Measurements from ENCODE around the gene SLITRK5. TPM values are rescaled to one million over a fixed set of nuclear protein-coding genes. Genes with fewer than 3 reads are reported as not detected.

The SLITRK5 gene
- total RNA-seq, 1 experiment from 2014 or later: 0.09 TPM

GRCh38 chr13:87666831-87667230 lies 4.3 kb upstream of the SLITRK5 start:
- no peak overlapping the region for H2AK5ac ChIP-seq (ENCODE audit: insufficient read length, low read length)
- H3K9ac ChIP-seq (ENCODE audit: extremely low read depth, insufficient read length, low read length): no peak overlapping the region
- no peak overlapping the region for H2BK5ac ChIP-seq (ENCODE audit: insufficient read length, low read length)
- no peak overlapping the region for H3K18ac ChIP-seq (ENCODE audit: insufficient read length, low read depth, low read length)
- no peak overlapping the region for H3K56ac ChIP-seq (ENCODE audit: insufficient read length, low read depth, low read length)
- peaks cover 7% of the 10 kb centered on the region for H3K23me2 ChIP-seq (ENCODE audit: insufficient read length, low read depth, low read length, poor library complexity, severe bottlenecking)
- no peak for DNase-seq
- H3K4me2 ChIP-seq (ENCODE audit: insufficient read depth, insufficient read length, low read length): no peak overlapping the region
- no CpG with 5 or more reads among the region's 1 CpG for WGBS (ENCODE audit: extremely low coverage, insufficient read length, low lambda C conversion rate)
- Mint-ChIP-seq H3K36me3 (ENCODE audit: insufficient read depth in 1 of 3, low read depth in 3 of 3) (no peaks in the 10 kb centered on the region), H3K4me3 (no peak overlapping the region), H3K27ac (no peak overlapping the region), H3K9me3 (no peaks in the 10 kb centered on the region), H3K4me1 (peaks cover 6 to 15% of the 10 kb centered on the region in 2 experiments), H3K27me3 (ENCODE audit: low read depth) (peaks cover 13% of the 10 kb centered on the region)
- TF ChIP-seq CTCF (conservative IDR thresholded peaks at IDR 0.05): no peak
- H4K20me1 ChIP-seq (ENCODE audit: control insufficient read depth, insufficient read depth, insufficient read length): no peaks in the 10 kb centered on the region
- no peak overlapping the region for H3K4ac ChIP-seq (ENCODE audit: low read depth, low read length)
- no peaks in the 10 kb centered on the region for H3K79me1 ChIP-seq (ENCODE audit: insufficient read depth, low read depth, low read length, poor library complexity, severe bottlenecking)
- H2BK120ac ChIP-seq (ENCODE audit: low read depth, low read length, poor library complexity, severe bottlenecking): no peak overlapping the region
- no peak overlapping the region for H4K5ac ChIP-seq (ENCODE audit: insufficient read length, low read depth, low read length)
- H3K79me2 ChIP-seq (ENCODE audit: insufficient read depth, low read length): no peaks in the 10 kb centered on the region
- H2BK15ac ChIP-seq (ENCODE audit: low read depth, low read length): no peak overlapping the region
- no peak overlapping the region for H2BK12ac ChIP-seq (ENCODE audit: insufficient read length, low read depth, low read length)
- peaks cover 2% of the 10 kb centered on the region; the same call in 1 of the 2 replicates for H3K4me1 ChIP-seq (ENCODE audit: insufficient read depth, low read length)
- no peak overlapping the region for H3K14ac ChIP-seq (ENCODE audit: insufficient read depth, low read length)
- no peak overlapping the region for H3T11ph ChIP-seq (ENCODE audit: low read length)
- H3K23ac ChIP-seq (ENCODE audit: insufficient read length, low read depth, low read length): no peak overlapping the region
- no peaks in the 10 kb centered on the region for H3K9me3 ChIP-seq (ENCODE audit: control insufficient read depth, low read depth, low read length)
- H3K27ac ChIP-seq (ENCODE audit: insufficient read length, low read depth, low read length): no peak overlapping the region
- no peak overlapping the region for H2AFZ ChIP-seq (ENCODE audit: low read length)
- H3K27me3 ChIP-seq (ENCODE audit: insufficient read depth, low read length): no peaks in the 10 kb centered on the region
- no peak overlapping the region for H2BK20ac ChIP-seq (ENCODE audit: low read depth, low read length, poor library complexity, severe bottlenecking)
- no peak overlapping the region for H4K8ac ChIP-seq (replicated peaks; ENCODE audit: insufficient read length, low read depth, low read length)
- H4K91ac ChIP-seq (ENCODE audit: insufficient read length, low read depth, low read length): no peak overlapping the region

All from H9 (cell line).